Spleen (tissue), 7 donors: ENCODE data around the gene METTL1.

Experiments used
- CTCF ChIP-seq, 11 experiments: fragments of 200-600 bp in 7 of 11; fragments of 450-650 bp in 4 of 11; sonication (generic) in 4 of 11; IDR thresholded peaks in 8 of 11; conservative IDR thresholded peaks in 3 of 11; 1 replicate in 7 of 11; 2 replicates in 4 of 11; pipeline versions ENCODE4 v1.4.0 to v1.8.0; 2016 to 2021; ENCODE audit warnings: antibody characterized with exemption in 11 of 11, inconsistent platforms in 4 of 11, mild to moderate bottlenecking in 1 of 11
- POLR2A ChIP-seq, 3 donors: fragments of 450-650 bp; IDR thresholded peaks; one replicate each; pipeline ENCODE4 v1.5.1; 2017; ENCODE audit warnings: antibody characterized with exemption in 3 of 3, mild to moderate bottlenecking in 1 of 3
- POLR2AphosphoS5 ChIP-seq, 3 donors: sonication (generic); formaldehyde crosslinking; IDR thresholded peaks; one replicate each; pipeline ENCODE4 v1.5.1; 2017; ENCODE audit warnings: antibody characterized with exemption in 3 of 3
- donor health status: DM: no; HTN: no; CAD: no; lungs with moderate emphysema.
- donor health status: DM: no; HTN: no; CAD: no.
- donor health status: DM: no; HTN: no; CAD: no.

GRCh38 chr12:57782243-57782607 is 10.3 kb upstream of the METTL1 start:
- TF ChIP-seq CTCF (IDR thresholded peaks at IDR 0.05 in 8 of 11, conservative IDR thresholded peaks at IDR 0.05 in 3 of 11) (no peak), POLR2A (IDR thresholded peaks at IDR 0.05) (no peak), POLR2AphosphoS5 (IDR thresholded peaks at IDR 0.05) (no peak)
